Myocyte (in vitro differentiated cells): ENCODE measurements around the gene SLC11A1. TPM values are rescaled to one million over a fixed set of nuclear protein-coding genes. Genes with fewer than 3 reads are reported as not detected.

ENCODE experiments used
- DNase-seq: peaks from one replicate; pipeline ENCODE4 v3.0.0-alpha.2; 2012; ENCODE audit warnings: low read depth
- total RNA-seq: library from RNA; depleted of rRNA; stranded (reverse); fragments of >200 nt; gene quantifications from 2 replicates; pipeline ENCODE4 v1.2.3, GENCODE V29; 2014

Gene SLC11A1
- total RNA-seq, 1 donor from 2014 or later = 0.03 TPM

DNA sequence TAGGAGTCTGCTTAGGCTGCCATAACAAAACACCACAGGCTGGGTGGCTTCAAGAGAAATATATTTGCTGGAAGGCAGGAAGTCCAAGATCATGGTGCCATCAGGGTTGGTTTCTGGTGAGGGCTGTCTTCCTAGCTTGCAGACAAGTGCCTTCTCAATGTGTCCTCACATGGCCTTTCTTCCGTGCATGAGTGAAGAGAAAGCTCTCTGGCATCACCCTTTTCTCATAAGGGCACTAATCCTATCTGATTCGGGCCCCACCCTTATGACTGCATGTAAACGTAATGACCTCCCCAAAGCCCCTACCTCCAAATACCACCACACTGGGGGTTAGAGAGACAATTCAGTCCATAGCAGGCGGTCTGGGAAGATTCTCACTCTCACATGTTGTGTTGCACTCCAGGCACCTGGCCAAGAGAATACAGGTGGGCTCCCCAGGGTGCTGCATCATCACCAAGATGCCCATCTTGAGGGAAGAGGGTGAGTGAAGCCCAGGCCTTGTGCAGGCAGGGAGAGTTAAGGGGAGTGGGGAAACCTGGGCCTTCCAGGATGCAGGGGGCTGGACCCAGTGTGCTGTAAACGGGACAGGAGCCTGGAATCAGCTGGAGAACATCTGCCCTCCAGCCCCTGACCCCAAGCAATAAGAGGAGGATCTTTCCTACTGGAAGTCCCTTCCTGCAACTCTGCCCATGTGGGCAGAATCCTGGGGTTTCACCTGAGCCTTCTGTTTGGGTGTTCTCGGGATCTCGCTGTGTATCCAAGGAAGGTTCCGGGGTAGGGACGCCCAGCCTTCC lies 15.3 kb upstream of the SLC11A1 start:
- DNase-seq = no peak

DNA sequence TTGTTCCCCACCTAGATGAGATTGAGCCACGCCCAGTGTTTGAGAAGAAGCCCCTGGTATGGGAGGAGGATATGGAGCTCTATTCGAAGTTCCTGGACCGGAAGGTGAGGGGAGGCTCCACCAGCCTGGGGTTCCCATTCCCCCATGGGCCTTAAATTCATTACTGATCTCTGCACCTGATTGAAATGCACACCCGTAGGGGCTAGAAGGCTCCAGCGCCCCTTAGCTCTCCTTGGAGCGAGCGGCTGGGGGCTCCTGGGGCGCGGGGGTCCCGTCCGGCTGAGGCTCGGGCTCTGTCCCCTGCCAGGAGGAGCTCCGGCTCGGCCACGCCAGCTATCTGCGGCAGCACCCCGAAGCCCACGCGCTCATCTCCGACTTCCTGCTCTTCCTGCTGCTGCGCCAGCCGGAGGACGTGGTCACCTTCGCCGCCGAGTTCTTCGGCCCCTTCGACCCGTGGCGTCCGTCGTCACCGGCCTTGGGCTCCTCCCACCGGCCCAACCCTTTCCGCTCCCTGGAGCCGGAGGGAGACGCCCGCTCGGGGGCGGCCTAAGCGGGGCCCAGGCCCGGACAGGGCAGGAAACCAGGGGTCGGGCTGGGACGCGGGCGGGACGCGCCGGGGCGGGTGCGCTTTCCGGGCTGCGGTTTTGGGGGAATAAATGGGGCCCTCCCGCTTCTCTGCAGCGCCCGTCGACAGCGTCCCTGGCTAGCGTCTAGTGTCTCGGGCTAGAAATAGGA lies 14.5 kb upstream of the SLC11A1 start:
- DNase-seq = peak; percentile 18

DNA sequence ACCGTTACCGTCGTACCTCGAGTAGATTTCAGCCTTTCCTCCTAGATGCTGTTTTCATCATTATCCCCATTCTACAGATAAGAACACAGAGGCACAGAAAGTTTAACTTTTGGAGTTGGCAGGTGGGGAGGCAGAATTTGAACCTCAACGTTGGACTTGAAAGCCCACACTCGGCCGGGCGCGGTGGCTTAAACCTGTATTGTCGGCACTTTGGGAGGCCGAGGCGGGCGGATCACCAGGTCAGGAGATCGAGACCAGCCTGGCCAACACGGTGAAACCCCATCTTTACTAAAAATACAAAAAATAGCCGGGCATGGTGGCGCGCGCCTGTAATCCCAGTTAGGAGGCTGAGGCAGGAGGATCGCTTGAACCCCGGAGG lies 13.9 kb upstream of the SLC11A1 start:
- DNase-seq = no peak

DNA sequence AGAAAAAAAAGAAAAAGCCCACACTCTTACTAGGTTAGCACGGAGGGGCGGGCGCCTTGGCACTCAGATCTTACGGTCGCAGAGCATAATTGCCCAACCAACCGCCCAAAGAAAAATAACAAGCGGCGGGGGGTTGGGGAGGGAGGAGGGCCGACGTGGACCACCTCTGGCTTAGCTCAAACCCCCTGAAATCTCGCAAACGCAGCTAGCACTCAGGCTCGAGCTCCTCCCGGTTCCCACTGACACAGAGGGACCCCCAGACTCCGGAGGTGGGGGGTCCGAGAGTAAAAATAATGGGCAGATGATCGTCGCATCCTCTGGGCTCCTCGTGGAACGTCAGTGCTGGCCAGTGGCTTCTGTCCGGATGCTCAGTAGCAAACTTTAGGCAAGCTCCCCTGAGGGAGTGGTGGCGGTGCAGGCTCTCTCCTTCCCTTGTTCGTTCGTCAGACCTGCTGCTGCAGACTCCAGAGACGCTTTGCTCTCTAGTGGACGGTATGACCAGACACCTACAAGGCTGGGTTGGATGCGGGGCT lies 13.4 kb upstream of the SLC11A1 start:
- DNase-seq = no peak

DNA sequence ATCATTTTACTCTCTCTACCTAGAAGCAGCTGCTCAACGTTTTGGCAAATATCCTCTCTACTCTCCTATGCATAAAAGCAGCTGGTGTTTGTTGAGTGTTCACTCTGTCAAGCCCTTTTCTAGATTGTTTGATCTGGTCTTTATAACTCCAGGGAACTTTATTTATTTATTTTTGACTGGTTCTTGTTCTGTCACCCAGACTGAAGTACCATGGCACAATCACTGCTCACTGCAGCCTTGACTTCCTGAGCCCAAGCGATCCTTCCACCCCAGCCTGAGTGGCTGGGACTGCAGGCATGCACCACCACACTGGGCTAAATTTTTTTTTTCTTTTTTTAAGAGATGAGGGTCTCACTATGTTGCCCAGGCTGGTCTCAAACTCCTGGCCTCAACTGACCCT lies 12.7 kb upstream of the SLC11A1 start:
- no peak for DNase-seq

DNA sequence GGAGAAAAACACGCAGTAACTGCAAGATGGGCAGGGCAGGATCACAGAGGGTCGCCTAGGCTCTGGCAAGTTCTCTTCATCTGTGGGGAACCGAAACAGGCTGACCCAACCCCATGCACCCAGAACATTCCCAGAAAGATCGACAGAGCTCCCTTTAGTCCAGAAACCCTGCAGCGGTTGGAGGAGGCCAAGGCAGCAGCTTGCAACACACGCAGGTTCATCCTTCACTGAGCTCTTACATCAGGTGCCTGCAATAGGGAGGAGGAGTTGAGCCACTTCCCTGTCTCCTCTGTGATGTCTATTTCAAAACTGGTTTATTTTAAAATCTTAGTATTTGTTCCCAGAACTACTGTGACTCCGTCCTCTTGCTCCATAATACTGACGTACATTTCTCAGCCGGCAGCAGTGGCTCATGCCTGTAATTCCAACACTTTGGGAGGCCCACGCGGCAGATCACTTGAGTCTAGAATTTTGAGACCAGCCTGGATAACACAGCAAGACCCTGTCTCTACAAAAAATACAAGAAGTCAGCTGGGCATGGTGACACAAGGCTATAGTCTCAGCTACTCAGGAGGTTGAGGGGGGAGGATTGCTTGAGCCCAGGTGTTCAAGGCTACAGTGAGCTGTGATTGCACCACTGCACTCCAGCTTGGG lies 11.5 kb upstream of the SLC11A1 start:
- DNase-seq = no peak

DNA sequence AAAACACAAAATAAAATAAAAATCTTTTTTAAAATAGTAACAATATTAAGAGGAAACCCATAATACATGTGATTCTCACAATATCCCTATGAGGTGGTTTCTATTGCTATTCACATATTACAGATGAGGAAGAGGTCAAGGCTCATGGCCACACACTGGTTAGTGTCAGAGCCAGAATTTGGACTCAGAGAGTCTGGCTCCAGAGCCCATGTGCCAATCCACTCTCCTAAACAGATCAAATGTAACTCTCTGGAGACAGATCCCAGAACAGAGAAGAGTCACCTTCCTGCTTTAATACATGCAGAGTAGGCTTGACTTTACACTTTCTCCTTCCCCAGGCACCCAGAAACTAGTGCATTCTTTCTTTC lies 10.1 kb upstream of the SLC11A1 start:
- DNase-seq = no peak

DNA sequence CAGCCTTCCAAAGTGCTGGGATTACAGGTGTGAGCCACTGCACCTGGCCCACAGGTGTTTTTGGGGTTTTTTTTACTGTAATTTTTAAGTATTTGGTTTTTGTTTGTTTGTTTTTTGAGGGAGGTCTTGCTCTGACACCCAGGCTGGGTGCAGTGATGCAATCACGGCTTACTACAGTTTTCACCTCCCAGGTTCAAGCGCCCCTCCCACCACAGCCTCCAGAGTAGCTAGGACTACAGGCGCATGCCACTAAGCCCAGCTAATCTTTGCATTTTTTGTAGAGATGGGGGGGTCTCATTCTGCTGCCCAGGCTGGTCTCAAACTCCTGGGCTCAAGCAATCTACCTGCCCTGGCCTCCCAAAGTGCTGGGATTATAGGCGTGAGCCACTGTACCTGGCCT lies 7.3 kb upstream of the SLC11A1 start:
- DNase-seq = no peak

DNA sequence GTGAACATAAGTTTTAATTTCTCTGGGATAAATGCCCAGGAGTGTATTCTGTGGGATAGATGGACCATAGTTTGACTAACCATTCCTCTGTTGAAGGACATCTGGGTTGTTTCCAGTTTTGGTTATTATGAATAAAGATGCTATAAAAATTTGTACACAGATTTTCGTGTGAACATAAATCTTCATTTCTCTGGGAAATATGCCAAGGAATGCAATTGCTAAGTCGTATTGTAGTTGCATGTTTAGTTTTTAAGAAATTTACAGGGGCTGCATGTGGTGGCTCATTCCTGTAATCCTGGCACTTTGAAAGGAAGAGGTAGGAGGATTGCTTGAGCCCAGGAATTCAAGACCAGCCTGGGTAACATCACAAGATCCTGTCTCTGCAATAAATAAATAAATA lies 6.9 kb upstream of the SLC11A1 start:
- peak; percentile 59 for DNase-seq

DNA sequence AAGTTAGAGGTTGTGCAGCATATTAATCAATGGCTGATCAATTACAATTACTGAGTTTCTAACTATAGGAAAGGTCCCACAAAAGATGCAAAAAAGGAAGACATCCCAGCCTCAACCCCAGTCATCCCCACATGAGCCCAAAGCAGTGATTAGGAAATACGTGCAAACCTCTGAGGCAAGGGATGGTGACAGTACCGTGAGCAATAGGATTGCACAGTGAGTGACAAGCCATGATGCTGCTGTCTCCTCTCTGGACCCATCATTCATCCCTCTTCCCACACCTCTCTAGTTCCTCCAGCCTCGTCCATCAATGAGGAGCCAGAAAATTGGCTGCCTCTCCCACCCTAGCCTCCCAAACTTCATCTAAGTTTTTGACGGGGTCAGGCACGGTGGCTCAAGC lies 4.0 kb upstream of the SLC11A1 start:
- DNase-seq = no peak

DNA sequence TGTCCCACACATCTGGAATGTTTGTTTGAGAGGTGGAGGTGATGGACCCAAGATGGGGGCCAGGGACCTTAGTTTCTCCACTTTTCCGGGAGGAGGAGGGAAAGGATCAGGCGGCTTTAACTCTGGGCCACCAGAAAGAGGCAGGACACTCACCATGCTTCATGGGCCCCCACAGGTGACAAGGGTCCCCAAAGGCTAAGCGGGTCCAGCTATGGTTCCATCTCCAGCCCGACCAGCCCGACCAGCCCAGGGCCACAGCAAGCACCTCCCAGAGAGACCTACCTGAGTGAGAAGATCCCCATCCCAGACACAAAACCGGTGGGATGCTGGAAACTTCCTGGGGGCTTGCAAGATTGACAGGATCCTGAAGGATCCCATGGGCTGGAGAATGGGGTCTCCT lies 712 bp downstream of the SLC11A1 start:
- no peak for DNase-seq

DNA sequence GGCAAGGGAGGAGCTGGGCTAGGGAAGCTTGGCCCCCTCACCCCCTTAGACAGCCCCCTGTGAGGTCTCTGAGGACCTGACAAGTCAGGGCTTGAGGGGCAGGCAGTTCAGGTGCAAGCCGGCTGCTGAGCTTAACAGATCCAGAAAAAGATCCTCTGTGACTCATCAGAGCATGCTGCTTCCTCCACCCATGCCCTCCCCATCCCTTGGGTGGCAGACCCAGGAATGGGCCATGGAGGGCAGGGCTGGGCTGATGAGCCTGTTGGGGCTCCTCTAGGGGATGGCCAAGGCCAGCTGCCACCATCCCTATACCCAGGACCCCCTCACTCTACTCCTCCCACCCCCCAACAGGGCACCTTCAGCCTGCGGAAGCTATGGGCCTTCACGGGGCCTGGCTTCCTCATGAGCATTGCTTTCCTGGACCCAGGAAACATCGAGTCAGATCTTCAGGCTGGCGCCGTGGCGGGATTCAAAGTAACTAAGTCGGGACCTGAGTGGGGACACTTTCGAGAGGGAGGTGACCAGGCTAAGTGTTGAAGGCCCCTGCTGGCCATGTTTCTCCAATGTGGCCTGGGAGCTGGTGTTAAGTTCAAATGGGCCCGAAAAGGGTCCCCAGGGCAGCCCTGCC lies 1.9 kb downstream of the SLC11A1 start:
- DNase-seq = peak; percentile 37

DNA sequence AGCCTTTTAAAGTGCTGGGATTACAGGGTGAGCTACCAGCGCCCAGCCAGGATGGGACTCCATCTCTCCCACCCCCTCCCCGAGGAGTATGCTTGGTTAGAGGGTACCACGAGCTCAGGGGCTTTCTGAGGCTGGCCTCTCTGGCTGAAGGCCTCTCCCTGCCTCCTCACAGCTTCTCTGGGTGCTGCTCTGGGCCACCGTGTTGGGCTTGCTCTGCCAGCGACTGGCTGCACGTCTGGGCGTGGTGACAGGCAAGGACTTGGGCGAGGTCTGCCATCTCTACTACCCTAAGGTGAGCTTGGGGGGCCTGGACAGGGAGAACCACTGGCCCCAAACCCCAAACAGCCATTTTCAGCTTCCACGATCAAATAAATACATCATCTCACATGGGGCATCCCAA lies 2.9 kb downstream of the SLC11A1 start:
- no peak for DNase-seq

DNA sequence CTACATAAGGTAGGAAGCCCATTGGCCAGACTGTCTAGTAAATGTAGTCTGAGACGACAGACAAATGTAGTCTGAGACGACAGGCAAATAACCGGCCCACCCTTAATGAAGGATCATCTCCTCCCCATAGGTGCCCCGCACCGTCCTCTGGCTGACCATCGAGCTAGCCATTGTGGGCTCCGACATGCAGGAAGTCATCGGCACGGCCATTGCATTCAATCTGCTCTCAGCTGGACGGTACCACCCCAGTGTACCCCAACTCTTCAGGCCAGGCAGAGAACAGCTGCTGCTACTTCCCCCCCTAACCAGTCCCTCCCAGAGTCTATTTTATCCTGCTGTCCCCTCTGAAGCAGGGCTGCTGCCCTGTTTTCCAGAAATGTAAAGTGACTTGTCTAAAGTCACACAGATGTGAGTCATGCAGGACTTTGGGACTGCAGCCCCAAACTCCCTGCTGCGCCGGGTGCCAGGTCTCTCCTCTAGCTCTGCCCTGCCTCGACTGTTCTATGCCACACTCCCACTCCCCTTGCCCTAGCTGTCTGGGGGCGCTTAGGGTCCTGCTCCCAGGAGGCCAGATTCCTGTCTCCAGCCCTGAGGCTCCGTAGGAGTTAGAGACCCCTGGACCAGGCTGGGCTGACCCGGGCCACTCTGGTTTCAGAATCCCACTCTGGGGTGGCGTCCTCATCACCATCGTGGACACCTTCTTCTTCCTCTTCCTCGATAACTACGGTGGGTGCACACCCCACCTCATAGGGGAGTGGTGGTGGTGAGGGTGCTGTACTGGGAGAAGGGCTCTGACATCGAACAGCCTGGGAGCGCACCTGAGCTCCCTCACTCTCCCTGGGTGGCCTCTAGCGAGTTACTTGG lies 4.7 kb downstream of the SLC11A1 start:
- no peak for DNase-seq

DNA sequence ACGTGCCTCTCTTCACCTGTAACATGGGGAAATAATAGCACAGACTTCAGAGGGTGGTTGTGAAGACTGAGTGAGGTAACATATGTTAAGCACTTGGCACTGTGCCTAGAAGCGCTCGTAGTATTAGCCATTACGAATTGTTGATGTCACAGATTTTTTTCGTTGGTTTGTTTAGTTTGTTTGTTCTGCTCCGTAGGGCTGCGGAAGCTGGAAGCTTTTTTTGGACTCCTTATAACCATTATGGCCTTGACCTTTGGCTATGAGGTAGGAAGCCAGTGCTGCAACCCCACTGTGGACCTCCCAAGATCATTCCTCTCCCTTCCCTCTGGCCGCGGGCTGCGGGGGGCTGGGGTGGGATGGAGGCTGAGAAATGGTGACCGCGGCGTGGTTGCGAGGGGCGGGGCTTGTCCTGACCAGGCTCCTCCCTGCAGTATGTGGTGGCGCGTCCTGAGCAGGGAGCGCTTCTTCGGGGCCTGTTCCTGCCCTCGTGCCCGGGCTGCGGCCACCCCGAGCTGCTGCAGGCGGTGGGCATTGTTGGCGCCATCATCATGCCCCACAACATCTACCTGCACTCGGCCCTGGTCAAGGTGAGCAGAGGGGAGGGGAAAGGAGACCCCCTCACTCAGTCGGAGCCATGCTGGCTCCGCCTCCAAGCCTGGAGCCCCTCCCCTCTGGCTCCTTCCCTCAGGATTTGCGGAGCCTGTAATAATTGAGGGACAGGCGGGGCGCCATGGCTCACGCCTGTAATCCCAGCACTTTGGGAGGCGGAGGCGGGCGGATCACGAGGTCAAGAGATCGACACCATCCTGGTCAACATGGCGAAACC lies 5.5 kb downstream of the SLC11A1 start:
- DNase-seq = no peak

DNA sequence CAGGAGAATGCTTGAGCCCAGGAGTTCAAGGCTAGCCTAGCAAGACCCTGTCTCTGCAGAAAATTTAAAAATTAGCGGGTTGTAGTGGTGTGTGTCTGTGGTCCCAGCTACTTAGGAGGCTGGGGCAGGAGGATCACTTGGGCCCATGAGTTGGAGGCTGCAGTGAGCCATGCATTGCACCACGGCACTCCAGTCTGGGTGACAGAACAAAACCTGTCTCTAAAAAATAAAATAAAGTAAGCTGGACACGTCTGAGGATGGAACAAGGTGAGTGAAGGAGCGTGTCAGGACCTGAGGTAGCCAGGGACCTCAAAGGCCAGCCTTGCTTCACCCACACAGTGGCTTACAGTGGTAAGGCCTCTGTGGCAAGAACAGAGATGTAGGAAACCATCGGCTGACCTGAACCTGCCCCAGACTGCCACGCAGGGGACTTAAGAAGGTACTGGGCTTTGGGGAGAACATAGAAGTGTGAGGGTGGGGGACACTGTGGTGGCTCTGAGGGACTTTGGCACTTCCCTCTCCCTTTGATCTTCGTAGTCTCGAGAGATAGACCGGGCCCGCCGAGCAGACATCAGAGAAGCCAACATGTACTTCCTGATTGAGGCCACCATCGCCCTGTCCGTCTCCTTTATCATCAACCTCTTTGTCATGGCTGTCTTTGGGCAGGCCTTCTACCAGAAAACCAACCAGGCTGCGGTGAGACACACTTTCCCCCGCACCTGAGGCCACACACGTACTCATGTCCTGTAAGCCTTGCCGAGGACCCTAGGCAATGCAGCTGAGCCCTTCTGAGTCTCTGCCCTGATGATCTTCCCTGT lies 7.5 kb downstream of the SLC11A1 start:
- no peak for DNase-seq

DNA sequence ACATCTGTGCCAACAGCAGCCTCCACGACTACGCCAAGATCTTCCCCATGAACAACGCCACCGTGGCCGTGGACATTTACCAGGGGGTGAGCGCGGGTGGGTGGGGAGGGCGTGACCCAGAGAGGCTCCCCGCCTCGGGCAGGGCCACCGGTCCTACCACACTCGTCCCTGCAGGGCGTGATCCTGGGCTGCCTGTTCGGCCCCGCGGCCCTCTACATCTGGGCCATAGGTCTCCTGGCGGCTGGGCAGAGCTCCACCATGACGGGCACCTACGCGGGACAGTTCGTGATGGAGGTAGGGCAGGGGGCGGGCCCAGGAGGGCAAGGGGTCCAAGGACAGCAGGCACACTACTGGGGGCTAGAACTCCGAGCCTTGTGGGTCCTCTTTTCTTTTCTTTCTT lies 9.1 kb downstream of the SLC11A1 start:
- no peak for DNase-seq

DNA sequence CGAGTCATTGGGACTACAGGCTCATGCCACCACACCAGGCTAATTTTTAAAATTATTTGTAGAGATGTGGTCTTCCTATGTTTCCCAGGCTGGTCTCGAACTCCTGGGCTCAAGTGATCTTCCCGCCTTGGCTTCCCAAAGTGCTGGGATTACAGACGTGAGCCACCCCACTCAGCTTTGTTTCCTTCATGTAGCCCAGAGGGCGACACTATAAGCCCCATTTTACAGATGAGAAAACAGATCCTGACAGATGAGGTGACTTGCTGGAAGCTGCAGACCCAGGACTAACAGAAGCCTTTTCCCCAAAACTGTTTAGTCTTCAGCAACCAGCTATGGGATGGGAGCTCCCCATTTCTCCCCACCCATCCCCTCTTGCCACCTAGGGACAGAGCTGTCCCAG lies 10.4 kb downstream of the SLC11A1 start:
- no peak for DNase-seq

DNA sequence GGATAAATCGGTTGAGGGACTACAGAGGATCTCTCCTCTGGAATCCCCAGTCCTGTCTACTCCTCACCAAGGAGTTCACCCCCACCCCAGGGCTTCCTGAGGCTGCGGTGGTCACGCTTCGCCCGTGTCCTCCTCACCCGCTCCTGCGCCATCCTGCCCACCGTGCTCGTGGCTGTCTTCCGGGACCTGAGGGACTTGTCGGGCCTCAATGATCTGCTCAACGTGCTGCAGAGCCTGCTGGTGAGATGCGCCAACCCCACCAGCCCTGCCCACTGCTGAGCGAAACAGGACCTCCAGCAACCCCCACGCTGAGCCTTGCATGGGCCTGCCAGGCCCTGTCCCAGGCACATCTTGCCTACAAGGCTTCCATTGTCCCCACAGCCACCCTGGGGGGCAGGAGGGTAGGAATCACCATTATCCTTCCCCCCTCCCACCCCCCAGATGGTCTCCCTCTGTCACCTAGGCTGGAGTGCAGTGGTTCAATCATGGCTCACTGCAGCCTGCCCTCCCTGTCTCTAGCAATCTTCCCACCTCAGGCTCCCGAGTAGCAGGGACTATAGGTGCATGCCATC lies 10.9 kb downstream of the SLC11A1 start:
- no peak for DNase-seq
